Measurements from ENCODE around the gene MERTK. TPM values are rescaled to one million over a fixed set of nuclear protein-coding genes. Genes with fewer than 3 reads are reported as not detected.

Gene MERTK
- total and polyA plus RNA-seq, 11 donors = 1.9 to 15.2 (median 4.7) TPM

- Histone ChIP-seq H3K27me3 (no peaks in the 10 kb centered on the region), H3K36me3 (peaks cover 0 to 55% (median 32%) of the 10 kb centered on the region in 9 donors), H3K27ac (peak overlapping the region in 1 of 12 donors; percentile 68), H3K4me3 (no peak overlapping the region), H3K9me3 (no peaks in the 10 kb centered on the region), H3K4me1 (peaks cover 0 to 5% (median 0%) of the 10 kb centered on the region in 12 donors)
- TF ChIP-seq CTCF (IDR thresholded peaks at IDR 0.05) (no peak), POLR2A (IDR thresholded peaks at IDR 0.05) (no peak)
- DNase-seq = no peak
- intact Hi-C loops (cut with DNase I) = no loop called here
- ATAC-seq = no peak
- WGBS, 4 donors = 95 to 97% (median 96%) methylated on average over 5 of the region's 5 CpGs
These were observed 125.3 kb downstream of the MERTK start for GRCh38 chr2:112023707-112024106.

- peaks cover 0 to 5% (median 0%) of the 10 kb centered on the region in 12 donors for H3K4me1 ChIP-seq
- intact Hi-C loops (cut with DNase I) = no loop called here
- H3K4me3 ChIP-seq = no peak overlapping the region
- H3K36me3 ChIP-seq = peaks cover 0 to 58% (median 30%) of the 10 kb centered on the region in 9 donors
- no peaks in the 10 kb centered on the region for H3K9me3 ChIP-seq
- peak overlapping the region in 1 of 12 donors; percentile 68 for H3K27ac ChIP-seq
- TF ChIP-seq CTCF (IDR thresholded peaks at IDR 0.05) (no peak), POLR2A (IDR thresholded peaks at IDR 0.05) (no peak)
- DNase-seq = no peak
- peak in 1 of 4 donors; percentile 11 for ATAC-seq
- 85 to 88% (median 87%) methylated on average over 8 to 9 of the region's 9 CpGs for WGBS, 4 donors
- H3K27me3 ChIP-seq = no peaks in the 10 kb centered on the region
These were observed 125.8 kb downstream of the MERTK start for GRCh38 chr2:112024231-112024630.

GRCh38 chr2:112024896-112025491, 126.6 kb downstream of the MERTK start:
- Histone ChIP-seq H3K9me3 (no peaks in the 10 kb centered on the region), H3K36me3 (peaks cover 0 to 52% (median 23%) of the 10 kb centered on the region in 9 donors), H3K27ac (no peak overlapping the region), H3K4me1 (peaks cover 0 to 5% (median 0%) of the 10 kb centered on the region in 12 donors), H3K27me3 (no peaks in the 10 kb centered on the region), H3K4me3 (no peak overlapping the region)
- TF ChIP-seq POLR2A (IDR thresholded peaks at IDR 0.05) = no peak
- no peak for TF ChIP-seq CTCF (IDR thresholded peaks at IDR 0.05)
- WGBS, 4 donors = 92 to 97% (median 96%) methylated on average over 12 of the region's 12 CpGs
- intact Hi-C loops (cut with DNase I) = no loop called here
- DNase-seq (no peak), ATAC-seq (no peak)

- Histone ChIP-seq H3K4me3 (no peak overlapping the region), H3K36me3 (peaks cover 0 to 44% (median 22%) of the 10 kb centered on the region in 9 donors), H3K27ac (no peak overlapping the region), H3K9me3 (no peaks in the 10 kb centered on the region), H3K27me3 (no peaks in the 10 kb centered on the region), H3K4me1 (peaks cover 0 to 12% (median 0%) of the 10 kb centered on the region in 12 donors)
- WGBS, 4 donors = 47 to 58% (median 55%) methylated on average over 8 of the region's 8 CpGs
- DNase-seq (no peak), ATAC-seq (no peak)
- TF ChIP-seq POLR2A (IDR thresholded peaks at IDR 0.05) (no peak), CTCF (IDR thresholded peaks at IDR 0.05) (no peak)
- intact Hi-C loops (cut with DNase I) = no loop called here
These were observed 128.1 kb downstream of the MERTK start for GRCh38 chr2:112026509-112026908.
